ENCODE measurements around the gene ZNF432.
"Not testable (repeated sequence)": the region's sequence is repeated elsewhere in the genome, so short reads cannot be mapped to it uniquely, and the experiment has no call there.

- not testable (repeated sequence) for TF ChIP-seq CTCF (IDR thresholded peaks at IDR 0.05); POLR2A (IDR thresholded peaks at IDR 0.05; ENCODE audit: low read depth); POLR2AphosphoS5 (IDR thresholded peaks at IDR 0.05)
These were observed 22.2 kb downstream of the ZNF432 start for GRCh38 chr19:52026255-52026990.

Data from esophagus muscularis mucosa (tissue), 3 donors.